CMK (cell line): ENCODE measurements around the gene B9D2.
"Not testable (repeated sequence)": the region's sequence is repeated elsewhere in the genome, so short reads cannot be mapped to it uniquely, and the experiment has no call there.

Source experiments
- DNase-seq: peaks from one replicate; pipeline ENCODE4 v3.0.0-alpha.2; 2010; ENCODE audit warnings: low read depth

The B9D2 gene

DNA sequence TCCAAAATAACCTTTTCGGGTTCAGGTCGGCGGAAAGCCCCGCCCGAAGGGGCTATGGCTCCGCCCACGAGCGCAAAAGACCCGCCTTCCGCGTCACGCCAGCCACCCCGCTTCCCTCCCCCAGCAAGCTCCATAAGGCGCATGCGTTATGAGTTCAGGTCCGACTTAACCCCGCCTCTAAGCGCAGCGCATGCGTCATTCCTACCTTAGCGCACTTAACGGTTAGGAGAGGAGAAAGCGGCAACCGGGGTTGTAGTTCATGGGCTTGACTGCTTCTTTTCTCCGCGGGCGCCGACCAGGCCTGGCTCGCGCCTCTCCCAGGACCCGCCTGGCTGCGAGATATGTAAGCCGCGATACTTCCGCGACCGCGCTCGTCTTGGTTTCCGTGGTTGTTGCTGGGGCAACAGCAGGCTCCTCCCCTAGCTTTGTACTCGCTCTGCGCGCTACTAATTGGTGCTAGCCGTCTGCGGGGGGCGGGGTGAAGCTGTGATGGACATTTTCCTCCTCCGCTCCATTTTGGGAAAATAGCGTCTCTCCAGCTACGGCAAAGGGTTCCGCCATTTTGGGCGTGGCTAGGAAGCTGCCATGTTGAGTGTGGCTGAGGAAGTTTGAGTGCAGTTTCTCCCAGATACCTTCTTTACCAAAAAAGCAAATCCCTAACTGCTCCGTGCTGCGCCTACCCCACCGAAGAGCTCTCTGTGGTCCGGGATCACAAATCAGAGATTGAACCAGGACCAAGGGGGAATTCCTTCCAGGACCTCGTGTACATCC, at the start of gene B9D2:
B9D2 (minus strand) TSS at position 397 of the 771 bp plus-strand sequence. CDS start 630 bp downstream, outside the sequence.
- peak; percentile 95 for DNase-seq

DNA sequence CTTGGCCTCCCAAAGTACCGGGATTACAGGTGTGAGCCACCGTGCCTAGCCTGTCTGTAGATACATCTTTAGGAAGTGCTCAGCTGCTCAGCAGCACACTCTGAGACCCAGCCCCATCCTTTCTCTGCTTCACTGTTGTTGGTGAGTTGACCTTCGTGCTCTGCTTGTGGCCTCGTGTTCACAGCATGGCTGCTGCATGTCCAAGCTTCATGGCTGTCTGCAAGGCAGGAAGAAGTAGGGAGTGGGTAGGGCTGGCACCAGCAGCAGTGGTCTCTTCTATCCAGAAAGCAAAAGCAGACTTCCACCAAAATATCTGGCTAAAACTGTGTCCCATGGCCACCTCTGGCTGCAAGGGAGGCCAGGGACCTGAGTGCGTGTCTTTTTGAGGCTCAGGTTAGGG, 49.0 kb upstream of the B9D2 start:
- no peak for DNase-seq

GRCh38 chr19:41411968-41412265, 48.0 kb upstream of the B9D2 start:
- DNase-seq: no peak

DNA sequence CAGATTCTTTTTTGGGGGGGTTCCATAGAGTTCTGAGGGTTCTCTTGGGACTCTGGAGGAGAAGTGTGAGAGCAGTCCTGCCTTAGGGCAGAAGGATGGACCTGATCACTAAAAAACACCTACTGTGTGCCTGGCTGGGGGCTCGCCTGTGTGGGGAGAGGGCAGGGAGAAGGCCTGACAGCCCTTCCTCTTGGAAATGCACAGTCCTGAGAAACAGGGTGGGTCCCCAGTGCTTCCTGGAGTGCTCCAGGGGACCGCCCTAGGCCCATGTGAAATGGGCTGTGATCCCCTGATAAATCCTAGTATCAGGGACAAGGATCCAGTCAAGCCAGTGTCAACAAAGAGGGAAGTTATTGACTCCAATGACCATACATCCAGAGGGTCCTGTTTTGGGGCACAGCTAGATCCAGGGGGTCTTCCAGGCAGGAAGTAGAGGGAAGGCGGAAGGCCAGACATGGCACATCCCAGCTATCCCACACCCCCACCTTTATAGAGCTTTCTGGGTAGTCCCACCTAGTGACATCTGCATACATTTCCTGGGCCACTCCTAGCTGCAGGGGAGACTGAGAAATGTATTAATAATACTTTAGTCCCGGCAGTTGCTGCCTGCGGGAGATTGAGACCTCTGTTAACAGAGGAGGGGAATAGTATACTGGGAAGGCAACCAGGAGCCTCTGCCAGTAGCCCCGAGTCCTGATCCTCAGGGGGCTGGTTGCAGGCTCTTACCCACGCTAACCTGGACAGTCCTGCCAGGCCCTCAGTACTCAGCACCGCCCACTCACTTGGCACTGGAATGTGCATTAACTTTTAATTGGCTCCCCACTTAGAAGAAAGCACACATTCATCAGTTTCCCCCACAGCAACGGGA, 47.4 kb upstream of the B9D2 start:
- no peak for DNase-seq

DNA sequence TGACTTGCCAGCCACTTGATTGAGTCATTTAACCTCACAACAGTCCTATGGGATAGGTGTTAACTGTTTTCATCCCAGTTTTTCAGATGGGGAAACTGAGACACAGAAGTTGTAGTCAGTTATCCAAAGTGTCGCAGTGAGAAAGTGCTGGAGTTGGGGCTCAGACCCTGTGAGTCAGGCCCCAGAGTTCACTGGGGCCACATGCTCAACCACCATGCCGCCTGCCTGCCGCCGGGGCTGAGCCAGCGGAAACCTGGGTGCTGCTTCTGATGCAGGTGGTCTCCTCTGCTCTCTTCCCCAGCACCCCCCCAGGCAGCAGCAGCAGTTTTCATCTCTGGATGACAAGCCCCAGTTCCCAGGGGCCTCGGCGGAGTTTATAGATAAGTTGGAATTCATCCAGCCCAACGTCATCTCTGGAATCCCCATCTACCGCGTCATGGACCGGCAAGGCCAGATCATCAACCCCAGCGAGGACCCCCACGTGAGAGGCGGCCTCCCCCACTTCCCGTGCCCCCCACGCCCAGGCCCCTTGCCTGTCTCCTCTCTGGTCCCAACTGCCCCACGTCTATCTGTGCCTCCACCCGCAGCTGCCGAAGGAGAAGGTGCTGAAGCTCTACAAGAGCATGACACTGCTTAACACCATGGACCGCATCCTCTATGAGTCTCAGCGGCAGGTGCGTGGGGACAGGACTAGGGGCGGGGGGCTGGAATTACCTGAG, 46.5 kb upstream of the B9D2 start:
- no peak for DNase-seq

DNA sequence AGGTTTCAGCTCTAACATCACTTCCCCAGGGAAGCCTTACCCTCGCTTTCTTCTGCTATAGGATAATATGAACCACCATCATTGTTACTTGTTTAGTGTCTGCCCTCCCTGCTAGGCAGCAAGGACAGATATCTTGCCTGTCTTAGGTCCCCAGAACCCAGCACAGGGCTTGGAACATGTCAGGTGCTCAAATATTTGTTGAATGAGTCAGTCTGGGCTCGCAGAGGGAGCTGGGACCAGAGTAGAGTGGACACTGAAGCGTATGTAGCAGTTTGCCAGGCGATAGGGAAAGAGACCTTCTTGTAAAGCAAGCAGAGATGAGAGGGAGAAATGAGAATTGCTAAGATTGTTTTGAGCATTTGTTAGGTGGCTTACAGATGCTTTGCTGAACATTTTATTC, 45.3 kb upstream of the B9D2 start:
- no peak for DNase-seq

DNA sequence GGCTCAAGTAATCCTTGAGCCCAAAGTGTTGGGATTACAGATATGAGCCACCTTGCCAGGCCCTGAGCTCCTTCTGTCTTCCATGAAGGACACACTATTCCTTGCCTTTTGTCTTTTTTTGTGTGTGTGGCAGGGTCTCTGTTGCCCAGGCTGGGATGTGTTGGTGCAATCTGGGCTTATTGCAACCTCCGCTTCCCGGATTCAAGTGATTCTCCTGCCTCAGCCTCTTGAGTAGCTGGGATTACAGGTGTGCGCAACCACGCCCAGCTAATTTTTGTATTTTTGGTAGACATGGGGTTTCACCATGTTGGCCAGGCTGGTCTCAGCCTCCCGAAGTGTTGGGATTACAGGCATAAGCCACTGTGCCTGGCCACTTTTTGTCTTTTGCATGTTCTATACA, 44.9 kb upstream of the B9D2 start:
- not testable (repeated sequence) for DNase-seq

GRCh38 chr19:41408256-41408655, 44.3 kb upstream of the B9D2 start:
- no peak for DNase-seq

GRCh38 chr19:41407271-41407670, 43.3 kb upstream of the B9D2 start:
- DNase-seq: no peak

- DNase-seq: no peak
These were observed 41.8 kb upstream of the B9D2 start for GRCh38 chr19:41405776-41406175.

DNA sequence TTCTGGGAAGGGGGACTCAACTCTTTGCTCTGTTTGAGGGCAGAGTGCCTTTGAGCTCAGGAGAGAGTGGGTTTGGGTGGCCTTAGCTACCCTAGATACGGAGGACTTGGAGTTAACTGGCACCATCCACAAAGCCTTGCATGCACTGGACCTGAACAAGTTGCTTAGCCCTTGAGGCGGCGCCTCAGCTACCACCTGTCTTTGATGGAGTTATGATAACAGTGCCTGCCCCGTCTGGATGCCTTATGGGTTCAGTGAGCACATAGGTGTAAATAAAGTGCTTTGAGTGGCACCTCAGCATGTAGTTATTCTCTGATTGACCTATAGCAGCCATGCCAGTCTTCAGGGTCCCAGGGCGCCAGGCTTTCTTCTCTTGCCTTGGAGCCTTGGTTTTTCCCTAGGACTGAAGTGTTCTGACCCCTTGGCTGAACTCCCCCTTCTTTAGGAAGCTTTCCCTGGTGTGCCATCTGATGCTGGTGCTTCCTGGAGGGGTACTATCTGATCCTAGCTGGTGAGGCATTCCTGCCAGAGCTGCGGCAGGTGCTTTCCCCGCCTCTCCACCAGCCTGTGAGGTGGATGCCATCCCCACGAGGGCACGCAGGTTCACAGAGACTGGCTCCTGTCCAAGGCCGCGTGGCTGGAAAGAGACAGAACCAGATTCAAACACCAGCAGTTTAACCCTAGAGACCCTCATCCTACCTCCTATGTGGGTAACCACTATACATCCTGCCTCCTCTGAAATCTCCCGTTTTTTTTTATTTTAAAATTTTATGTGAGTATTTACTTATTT, 39.4 kb upstream of the B9D2 start:
- no peak for DNase-seq

GRCh38 chr19:41402010-41402409, 38.1 kb upstream of the B9D2 start:
- DNase-seq: no peak

- no peak for DNase-seq
These were observed 37.5 kb upstream of the B9D2 start for GRCh38 chr19:41401483-41401882.

GRCh38 chr19:41399525-41399924, 35.6 kb upstream of the B9D2 start:
- DNase-seq: no peak

DNA sequence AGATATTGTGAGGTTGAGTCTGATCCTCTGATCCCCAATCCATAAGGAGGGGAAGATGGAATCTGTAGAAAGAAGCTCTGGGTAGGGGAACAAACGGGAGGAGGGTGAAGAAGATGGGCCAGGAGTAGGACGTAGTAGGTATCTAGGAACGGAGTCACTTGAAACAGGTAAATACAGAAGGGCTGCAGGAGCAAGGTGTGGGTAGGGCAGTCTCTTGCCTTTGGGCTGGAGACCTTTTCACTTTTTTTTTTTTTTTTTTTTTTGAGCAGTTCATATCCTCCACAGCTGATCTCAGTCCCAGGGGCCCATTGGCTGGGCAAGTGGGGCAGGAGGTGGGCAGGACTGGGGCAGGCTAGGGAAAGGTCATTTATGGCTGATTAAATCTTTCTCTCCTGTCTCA, 35.1 kb upstream of the B9D2 start:
- DNase-seq: no peak

- no peak for DNase-seq
These were observed 34.6 kb upstream of the B9D2 start for GRCh38 chr19:41398598-41398997.

GRCh38 chr19:41398050-41398418, 34.1 kb upstream of the B9D2 start:
- no peak for DNase-seq

- peak; percentile 99 for DNase-seq
These were observed 33.4 kb upstream of the B9D2 start, which contains the start of the genes BCKDHA and EXOSC5 for GRCh38 chr19:41397086-41398049. Gene BCKDHA, plus strand, starts transcription at chr19:41397818. Its CDS starts 10 bp downstream, at chr19:41397828. Gene EXOSC5, minus strand, starts transcription at chr19:41397359. Its CDS starts 31 bp downstream, at chr19:41397328.

GRCh38 chr19:41395355-41395754, 31.4 kb upstream of the B9D2 start:
- DNase-seq: no peak

- DNase-seq: no peak
These were observed 28.8 kb upstream of the B9D2 start for GRCh38 chr19:41392775-41393174.

GRCh38 chr19:41391618-41392017, 27.7 kb upstream of the B9D2 start:
- DNase-seq: no peak
